Transverse colon (tissue), 4 donors: ENCODE data around the gene TMEM132D. TPM values are rescaled to one million over a fixed set of nuclear protein-coding genes. Genes with fewer than 3 reads are reported as not detected.

ENCODE experiments used
- DNase-seq: peaks from one replicate; pipeline ENCODE4 v3.0.0-alpha.2; 2019
- H3K27ac ChIP-seq, 4 donors: fragments of 200-600 bp; sonication (generic); 2 replicates each; pipeline ENCODE4 v1.5.1; 2016 to 2018; ENCODE audit warnings: inconsistent platforms in 4 of 4
- H3K27me3 ChIP-seq: fragments of 200-600 bp; sonication (generic); 2 replicates; pipeline ENCODE4 v1.5.1; 2017; ENCODE audit warnings: inconsistent platforms
- H3K36me3 ChIP-seq, 4 donors: fragments of 200-600 bp; sonication (generic); 2 replicates each; pipeline ENCODE4 v1.5.1; 2017 to 2019; ENCODE audit warnings: inconsistent platforms in 4 of 4
- H3K4me1 ChIP-seq, 4 donors: fragments of 200-600 bp; sonication (generic); 2 replicates each; pipeline ENCODE4 v1.5.1; 2017 to 2020; ENCODE audit warnings: inconsistent platforms in 4 of 4
- H3K4me3 ChIP-seq, 4 donors: fragments of 200-600 bp; sonication (generic); 1 replicate in 1 of 4; 2 replicates in 3 of 4; pipeline versions ENCODE4 v1.5.1 to v1.6.1; 2017 to 2019; ENCODE audit warnings: inconsistent platforms in 4 of 4
- H3K9me3 ChIP-seq, 2 donors: fragments of 200-600 bp; sonication (generic); 2 replicates each; pipeline ENCODE4 v1.5.1; 2017 to 2019; ENCODE audit warnings: inconsistent platforms in 2 of 2
- EP300 ChIP-seq: sonication (generic); formaldehyde crosslinking; IDR thresholded peaks from one replicate; pipeline ENCODE4 v1.6.1; 2017; ENCODE audit warnings: antibody characterized with exemption, low read depth
- POLR2A ChIP-seq: fragments of 450-650 bp; IDR thresholded peaks from one replicate; pipeline ENCODE4 v1.6.1; 2016; ENCODE audit warnings: antibody characterized with exemption, mild to moderate bottlenecking, moderate library complexity
- POLR2AphosphoS5 ChIP-seq, 3 donors: sonication (generic); formaldehyde crosslinking; IDR thresholded peaks; one replicate each; pipeline ENCODE4 v1.6.1; 2016; ENCODE audit warnings: antibody characterized with exemption in 3 of 3
- WGBS, 2 donors: methylation state at CpG; one replicate each; pipeline ENCODE4 v1.1.5; 2018; ENCODE audit warnings: low coverage in 1 of 2; 5-methylcytosine and 5-hydroxymethylcytosine counted together
- in situ Hi-C, 4 donors: fragments of 200-750 bp; cut with MboI; loops; one replicate each; pipeline versions ENCODE4 v1.15.0 to v1.15.1; 2017; ENCODE audit warnings: low sequenced_read_pairs in 3 of 4, low pct_ligation_motif_present in 1 of 4, low pct_unique_long_range_greater_than_20kb in 1 of 4
- intact Hi-C: fragments of 100-400 bp; cut with DNase I; formaldehyde crosslinking; loops from one replicate; pipeline ENCODE4 v1.15.1; 2023; ENCODE audit warnings: low total_unique reads
- total RNA-seq, 4 donors: library from RNA; depleted of rRNA; stranded (reverse); fragments of >200 nt; gene quantifications; one replicate each; pipeline ENCODE4 v1.1.0, GENCODE V29; 2016
- TF ChIP-seq, protein P1 (sequence below), 5 experiments: fragments of 200-600 bp in 3 of 5; fragments of 450-650 bp in 2 of 5; sonication (generic) in 3 of 5; IDR thresholded peaks; 1 replicate in 2 of 5; 2 replicates in 3 of 5; pipeline ENCODE4 v1.5.1; 2016 to 2017; ENCODE audit warnings: antibody characterized with exemption in 5 of 5, inconsistent platforms in 3 of 5, mild to moderate bottlenecking in 2 of 5, moderate library complexity in 1 of 5

Gene TMEM132D
- total RNA-seq, 4 donors from 2014 or later, result 0.48 to 0.55 TPM; not detected in 2

DNA sequence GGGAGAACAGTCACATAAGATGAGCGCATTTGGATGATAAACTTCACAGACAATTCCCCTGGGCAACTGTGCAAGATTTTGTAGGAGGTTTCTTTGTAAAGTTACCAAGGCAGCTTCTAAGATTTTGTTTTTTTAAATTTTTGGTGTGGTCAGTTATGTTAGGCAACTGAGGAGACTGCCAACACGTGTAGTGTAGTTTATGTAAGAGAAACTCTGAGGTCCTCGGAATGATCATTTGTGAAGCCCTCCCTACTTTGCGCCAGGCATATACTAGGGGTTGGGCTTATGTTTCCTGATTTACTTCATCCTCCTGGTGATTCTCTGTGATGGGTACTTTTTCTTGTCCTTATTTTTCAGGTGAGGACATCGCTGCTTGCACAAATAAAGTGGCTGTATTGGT, 433.6 kb downstream of the TMEM132D start:
- TF ChIP-seq EP300, result no peak
- Histone ChIP-seq H3K4me1 (no peaks in the 10 kb centered on the region), H3K9me3 (no peaks in the 10 kb centered on the region), H3K36me3 (no peaks in the 10 kb centered on the region), H3K27me3 (no peaks in the 10 kb centered on the region), H3K27ac (no peak overlapping the region), H3K4me3 (no peak overlapping the region)
- 75 to 84% methylated on average over 5 of the region's 5 CpGs for WGBS, 2 donors
- intact Hi-C loops, result no loop called here
- no peak for DNase-seq
- in situ Hi-C loops, result no loop called here

DNA sequence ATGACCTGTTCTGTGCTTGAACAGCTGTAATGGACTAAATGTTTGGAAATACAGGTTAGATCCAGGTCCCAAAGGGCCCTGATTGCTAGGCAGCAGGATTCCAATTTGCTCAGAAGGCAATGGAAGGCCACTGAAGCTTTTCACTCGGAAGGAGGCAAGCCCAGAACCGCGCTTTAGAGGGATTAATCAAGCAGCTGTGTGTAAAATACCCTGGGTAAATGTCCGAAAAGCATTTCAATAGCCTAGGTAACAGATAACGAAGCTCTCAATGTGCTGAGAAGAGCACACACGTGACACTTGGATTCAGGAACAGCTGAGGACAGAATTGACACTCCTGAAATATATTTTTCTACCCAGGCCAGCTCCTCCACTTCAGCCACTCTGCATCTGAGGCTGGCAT, 436.1 kb downstream of the TMEM132D start:
- H3K9me3 ChIP-seq, result no peaks in the 10 kb centered on the region
- H3K27me3 ChIP-seq, result no peaks in the 10 kb centered on the region
- DNase-seq, result no peak
- 70% methylated on average over 6 of the region's 6 CpGs; no CpG with 5 or more reads in 1 of the 2 donors for WGBS, 2 donors
- TF ChIP-seq POLR2A (no peak), EP300 (no peak), POLR2AphosphoS5 (IDR thresholded peaks at IDR 0.05) (no peak)
- TF ChIP-seq, protein P1, sequence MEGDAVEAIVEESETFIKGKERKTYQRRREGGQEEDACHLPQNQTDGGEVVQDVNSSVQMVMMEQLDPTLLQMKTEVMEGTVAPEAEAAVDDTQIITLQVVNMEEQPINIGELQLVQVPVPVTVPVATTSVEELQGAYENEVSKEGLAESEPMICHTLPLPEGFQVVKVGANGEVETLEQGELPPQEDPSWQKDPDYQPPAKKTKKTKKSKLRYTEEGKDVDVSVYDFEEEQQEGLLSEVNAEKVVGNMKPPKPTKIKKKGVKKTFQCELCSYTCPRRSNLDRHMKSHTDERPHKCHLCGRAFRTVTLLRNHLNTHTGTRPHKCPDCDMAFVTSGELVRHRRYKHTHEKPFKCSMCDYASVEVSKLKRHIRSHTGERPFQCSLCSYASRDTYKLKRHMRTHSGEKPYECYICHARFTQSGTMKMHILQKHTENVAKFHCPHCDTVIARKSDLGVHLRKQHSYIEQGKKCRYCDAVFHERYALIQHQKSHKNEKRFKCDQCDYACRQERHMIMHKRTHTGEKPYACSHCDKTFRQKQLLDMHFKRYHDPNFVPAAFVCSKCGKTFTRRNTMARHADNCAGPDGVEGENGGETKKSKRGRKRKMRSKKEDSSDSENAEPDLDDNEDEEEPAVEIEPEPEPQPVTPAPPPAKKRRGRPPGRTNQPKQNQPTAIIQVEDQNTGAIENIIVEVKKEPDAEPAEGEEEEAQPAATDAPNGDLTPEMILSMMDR (IDR thresholded peaks at IDR 0.05), result no peak
- in situ Hi-C loops, result no loop called here
- no peak overlapping the region for H3K27ac ChIP-seq
- H3K4me1 ChIP-seq, result no peaks in the 10 kb centered on the region
- intact Hi-C loops, result no loop called here
- no peak overlapping the region for H3K4me3 ChIP-seq
- H3K36me3 ChIP-seq, result no peaks in the 10 kb centered on the region

GRCh38 chr12:129467289-129467688, 436.5 kb downstream of the TMEM132D start:
- DNase-seq, result no peak
- no peaks in the 10 kb centered on the region for H3K27me3 ChIP-seq
- H3K9me3 ChIP-seq, result no peaks in the 10 kb centered on the region
- intact Hi-C loops, result no loop called here
- H3K4me1 ChIP-seq, result no peaks in the 10 kb centered on the region
- no peaks in the 10 kb centered on the region for H3K36me3 ChIP-seq
- no peak overlapping the region for H3K4me3 ChIP-seq
- TF ChIP-seq EP300, result no peak
- TF ChIP-seq, protein P1 (IDR thresholded peaks at IDR 0.05), result no peak
- TF ChIP-seq POLR2A, result no peak
- TF ChIP-seq POLR2AphosphoS5 (IDR thresholded peaks at IDR 0.05), result no peak
- no peak overlapping the region for H3K27ac ChIP-seq
- in situ Hi-C loops, result no loop called here
- 59% methylated on average over 1 of the region's 1 CpG; no CpG with 5 or more reads in 1 of the 2 donors for WGBS, 2 donors

DNA sequence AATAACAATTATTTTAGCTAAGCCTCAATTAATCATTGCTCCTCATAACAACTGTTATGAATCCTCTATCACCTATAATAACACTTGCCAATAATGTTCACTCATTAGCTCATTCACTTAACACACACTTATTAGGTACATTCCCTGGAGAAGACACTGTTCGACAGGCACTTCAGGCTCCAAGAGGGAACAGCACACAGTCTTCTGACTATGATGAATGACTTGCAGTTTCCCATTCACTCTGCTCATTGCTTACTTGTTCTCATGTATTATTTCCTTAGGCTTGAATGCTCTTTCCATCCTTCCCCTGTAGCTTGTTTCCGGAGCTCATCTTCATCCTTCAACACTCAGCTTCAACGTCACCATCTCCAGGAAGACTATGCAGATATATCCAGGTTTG, 437.3 kb downstream of the TMEM132D start:
- no peaks in the 10 kb centered on the region for H3K9me3 ChIP-seq
- H3K4me1 ChIP-seq, result no peaks in the 10 kb centered on the region
- H3K27ac ChIP-seq, result no peak overlapping the region
- intact Hi-C loops, result no loop called here
- no peak for TF ChIP-seq POLR2A
- TF ChIP-seq EP300, result no peak
- TF ChIP-seq, protein P1 (IDR thresholded peaks at IDR 0.05), result no peak
- no peak for TF ChIP-seq POLR2AphosphoS5 (IDR thresholded peaks at IDR 0.05)
- no peak for DNase-seq
- H3K36me3 ChIP-seq, result no peaks in the 10 kb centered on the region
- in situ Hi-C loops, result no loop called here
- 82 to 93% methylated on average over 3 of the region's 3 CpGs for WGBS, 2 donors
- no peak overlapping the region for H3K4me3 ChIP-seq
- no peaks in the 10 kb centered on the region for H3K27me3 ChIP-seq

DNA sequence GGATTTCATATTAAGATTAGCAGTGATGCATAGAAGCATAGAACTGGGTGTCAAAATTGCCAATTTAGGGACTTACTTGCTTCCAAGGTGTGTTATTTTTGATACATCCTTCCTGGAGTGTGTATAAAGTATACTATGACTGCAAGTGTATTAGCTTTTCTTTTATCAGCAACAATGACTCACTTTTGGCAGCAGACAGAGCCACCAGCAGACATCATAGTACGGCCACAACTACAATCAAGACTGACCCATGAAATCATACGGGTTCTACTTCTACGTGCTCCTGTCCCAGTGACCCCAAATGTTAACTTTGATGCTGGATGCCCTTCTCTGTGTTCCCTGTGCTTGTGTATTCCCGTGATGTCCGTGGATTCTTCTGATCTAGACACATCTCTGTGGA, 443.9 kb downstream of the TMEM132D start:
- Histone ChIP-seq H3K4me1 (no peaks in the 10 kb centered on the region), H3K9me3 (no peaks in the 10 kb centered on the region), H3K36me3 (no peaks in the 10 kb centered on the region), H3K4me3 (no peak overlapping the region), H3K27ac (no peak overlapping the region), H3K27me3 (no peaks in the 10 kb centered on the region)
- intact Hi-C loops (no loop called here), in situ Hi-C loops (no loop called here)
- WGBS, 2 donors, result 80 to 88% methylated on average over 3 to 5 of the region's 5 CpGs
- no peak for DNase-seq
- TF ChIP-seq EP300 (no peak), POLR2A (no peak), POLR2AphosphoS5 (IDR thresholded peaks at IDR 0.05) (no peak)
- TF ChIP-seq, protein P1 (IDR thresholded peaks at IDR 0.05), result no peak
